Neural progenitor cell (in vitro differentiated cells): ENCODE measurements around the gene NTM. TPM values are rescaled to one million over a fixed set of nuclear protein-coding genes. Genes with fewer than 3 reads are reported as not detected.

ENCODE experiments used
- DNase-seq: peaks from one replicate; pipeline ENCODE4 v3.0.0-alpha.2; 2016; ENCODE audit warnings: low spot score
- H2AFZ ChIP-seq: fragments of 200-600 bp; sonication (generic); replicated peaks from 2 replicates; pipeline ENCODE4 v1.6.1; 2016; ENCODE audit warnings: antibody characterized with exemption
- H3F3A ChIP-seq: fragments of 200-600 bp; sonication (generic); 2 replicates; pipeline ENCODE4 v1.6.1; 2016; ENCODE audit warnings: antibody characterized with exemption, low read depth
- H3K27ac ChIP-seq: fragments of 200-600 bp; sonication (generic); 2 replicates; pipeline ENCODE4 v1.5.1; 2016; ENCODE audit warnings: mild to moderate bottlenecking
- H3K27me3 ChIP-seq: fragments of 200-600 bp; sonication (generic); 2 replicates; pipeline ENCODE4 v1.6.1; 2016; ENCODE audit warnings: mild to moderate bottlenecking, moderate library complexity
- H3K36me3 ChIP-seq: fragments of 200-600 bp; sonication (generic); 2 replicates; pipeline ENCODE4 v1.5.1; 2016
- H3K4me1 ChIP-seq: fragments of 200-600 bp; sonication (generic); 2 replicates; pipeline ENCODE4 v1.6.1; 2016; ENCODE audit warnings: mixed run types
- H3K4me2 ChIP-seq: fragments of 200-600 bp; sonication (generic); 2 replicates; pipeline ENCODE4 v1.6.1; 2016
- H3K4me3 ChIP-seq: fragments of 200-600 bp; sonication (generic); 2 replicates; pipeline ENCODE4 v1.5.1; 2016
- H3K79me2 ChIP-seq: fragments of 200-600 bp; sonication (generic); 2 replicates; pipeline ENCODE4 v1.6.1; 2016; ENCODE audit warnings: low read depth
- H3K9ac ChIP-seq: fragments of 200-600 bp; sonication (generic); 2 replicates; pipeline ENCODE4 v1.6.1; 2016
- H3K9me3 ChIP-seq: fragments of 200-600 bp; sonication (generic); 2 replicates; pipeline ENCODE4 v1.5.1; 2016; ENCODE audit warnings: low read depth
- H4K20me1 ChIP-seq: fragments of 200-600 bp; sonication (generic); 2 replicates; pipeline ENCODE4 v1.6.1; 2016; ENCODE audit warnings: low read depth
- H3K27ac Mint-ChIP-seq: 3 replicates; pipeline ENCODE4 v1.8.0; 2021; ENCODE audit warnings: mixed read lengths
- H3K27me3 Mint-ChIP-seq: 2 replicates; pipeline ENCODE4 v1.8.0; 2022; ENCODE audit warnings: low read depth, mild to moderate bottlenecking, inconsistent platforms, moderate library complexity, mixed read lengths; ENCODE audit not compliant: insufficient read depth
- H3K36me3 Mint-ChIP-seq: 3 replicates; pipeline ENCODE4 v1.8.0; 2021; ENCODE audit warnings: mixed read lengths
- H3K4me1 Mint-ChIP-seq: 3 replicates; pipeline ENCODE4 v1.8.0; 2021; ENCODE audit warnings: mixed read lengths
- H3K4me3 Mint-ChIP-seq: 3 replicates; pipeline ENCODE4 v1.8.0; 2021; ENCODE audit warnings: mild to moderate bottlenecking, moderate library complexity, mixed read lengths
- H3K9me3 Mint-ChIP-seq: 3 replicates; pipeline ENCODE4 v1.8.0; 2020; ENCODE audit warnings: mixed read lengths
- EZH2 ChIP-seq: fragments of 200-600 bp; sonication (generic); IDR thresholded peaks from 2 replicates; pipeline ENCODE4 v1.6.1; 2017; ENCODE audit warnings: antibody characterized with exemption, mild to moderate bottlenecking, moderate library complexity
- EZH2phosphoT487 ChIP-seq: fragments of 200-600 bp; sonication (generic); IDR thresholded peaks from 2 replicates; pipeline ENCODE4 v1.6.1; 2017; ENCODE audit warnings: antibody characterized with exemption
- total RNA-seq: library from RNA; depleted of rRNA; stranded (reverse); fragments of >200 nt; gene quantifications from 2 replicates; pipeline ENCODE4 v1.2.3, GENCODE V29; 2015; ENCODE audit warnings: low replicate concordance
- TF ChIP-seq, protein P1 (sequence below): fragments of 200-600 bp; sonication (generic); IDR thresholded peaks from 2 replicates; pipeline ENCODE4 v1.5.1; 2017; ENCODE audit warnings: antibody characterized with exemption, mild to moderate bottlenecking

NTM gene
- total RNA-seq, 1 donor from 2014 or later: 4.3 TPM

DNA sequence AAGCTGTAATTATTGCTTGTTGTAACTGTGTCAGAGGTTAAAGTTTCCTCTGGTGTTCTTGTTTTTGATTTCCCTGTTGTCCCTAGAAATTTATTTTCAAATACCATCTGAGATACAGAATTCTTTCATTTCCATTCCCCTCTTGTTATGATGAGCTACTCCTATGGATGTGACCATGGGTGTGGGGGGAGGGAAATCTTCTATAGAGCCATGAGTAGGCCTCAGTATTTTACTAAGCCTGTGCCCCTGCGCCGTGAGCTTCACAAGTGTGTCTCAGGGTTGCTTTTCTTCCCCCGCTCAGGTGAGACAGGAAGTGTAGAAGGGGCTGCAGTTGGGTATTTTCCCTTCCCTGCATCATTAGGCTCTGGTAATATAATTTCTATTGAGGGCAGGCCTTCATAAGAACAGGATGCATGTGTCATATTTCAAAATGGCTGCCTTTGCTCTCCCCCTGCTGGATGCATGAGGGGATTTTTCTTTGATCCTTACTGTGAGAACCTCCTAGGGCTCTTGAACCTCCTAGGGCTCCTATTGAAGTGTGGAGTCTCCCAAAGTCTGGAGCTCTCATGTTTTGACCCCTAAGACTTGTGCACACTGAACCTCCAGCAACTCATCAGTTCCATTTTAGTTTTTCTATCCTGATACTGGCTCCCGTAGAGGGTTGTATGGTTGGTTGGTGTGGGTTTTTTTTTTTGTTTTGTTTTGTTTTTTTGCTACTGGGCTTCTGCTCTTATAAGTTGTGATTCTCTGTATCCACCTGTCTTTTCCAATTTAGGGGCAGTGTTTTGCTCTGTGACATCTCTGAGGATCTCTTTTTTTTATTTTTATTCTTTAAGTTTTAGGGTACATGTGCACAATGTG is 658.2 kb downstream of the NTM start:
- no peak for TF ChIP-seq EZH2phosphoT487
- TF ChIP-seq, protein P1, sequence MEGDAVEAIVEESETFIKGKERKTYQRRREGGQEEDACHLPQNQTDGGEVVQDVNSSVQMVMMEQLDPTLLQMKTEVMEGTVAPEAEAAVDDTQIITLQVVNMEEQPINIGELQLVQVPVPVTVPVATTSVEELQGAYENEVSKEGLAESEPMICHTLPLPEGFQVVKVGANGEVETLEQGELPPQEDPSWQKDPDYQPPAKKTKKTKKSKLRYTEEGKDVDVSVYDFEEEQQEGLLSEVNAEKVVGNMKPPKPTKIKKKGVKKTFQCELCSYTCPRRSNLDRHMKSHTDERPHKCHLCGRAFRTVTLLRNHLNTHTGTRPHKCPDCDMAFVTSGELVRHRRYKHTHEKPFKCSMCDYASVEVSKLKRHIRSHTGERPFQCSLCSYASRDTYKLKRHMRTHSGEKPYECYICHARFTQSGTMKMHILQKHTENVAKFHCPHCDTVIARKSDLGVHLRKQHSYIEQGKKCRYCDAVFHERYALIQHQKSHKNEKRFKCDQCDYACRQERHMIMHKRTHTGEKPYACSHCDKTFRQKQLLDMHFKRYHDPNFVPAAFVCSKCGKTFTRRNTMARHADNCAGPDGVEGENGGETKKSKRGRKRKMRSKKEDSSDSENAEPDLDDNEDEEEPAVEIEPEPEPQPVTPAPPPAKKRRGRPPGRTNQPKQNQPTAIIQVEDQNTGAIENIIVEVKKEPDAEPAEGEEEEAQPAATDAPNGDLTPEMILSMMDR: peak; percentile 66
- Histone ChIP-seq H3K27me3 (no peaks in the 10 kb centered on the region), H3K27ac (no peak overlapping the region), H3K4me3 (no peak overlapping the region), H3K9me3 (no peaks in the 10 kb centered on the region), H4K20me1 (no peaks in the 10 kb centered on the region), H3K4me2 (no peak overlapping the region), H3F3A (no peaks in the 10 kb centered on the region), H3K79me2 (no peaks in the 10 kb centered on the region), H3K36me3 (no peaks in the 10 kb centered on the region), H3K4me1 (peaks cover 9% of the 10 kb centered on the region), H3K9ac (no peak overlapping the region), H2AFZ (peak overlapping the region; percentile 66)
- Mint-ChIP-seq H3K4me3 (no peak overlapping the region), H3K27ac (no peak overlapping the region), H3K36me3 (no peaks in the 10 kb centered on the region), H3K9me3 (peaks cover 5% of the 10 kb centered on the region), H3K4me1 (peaks cover 4% of the 10 kb centered on the region), H3K27me3 (peaks cover 4% of the 10 kb centered on the region)
- peak; percentile 36 for DNase-seq

DNA sequence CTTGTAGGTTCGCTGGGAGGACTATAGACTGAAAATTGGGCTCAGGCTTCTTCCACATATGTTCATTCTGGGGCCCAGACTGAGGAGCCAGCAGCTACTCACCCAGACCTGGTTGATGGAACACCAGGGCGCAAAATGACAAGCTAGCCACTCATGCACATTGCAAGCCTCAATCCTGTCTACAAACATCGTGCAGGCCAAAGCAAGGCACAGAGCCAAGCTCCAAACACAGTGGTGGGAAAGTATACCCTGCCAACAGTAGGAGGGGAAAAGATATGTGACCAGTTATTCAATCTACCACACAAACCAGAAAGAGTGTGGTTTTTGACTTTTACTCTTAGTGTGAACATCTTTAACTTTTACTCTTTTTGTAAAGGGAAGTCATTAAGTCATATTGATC is 660.5 kb downstream of the NTM start:
- H3K4me3 ChIP-seq: no peak overlapping the region
- no peaks in the 10 kb centered on the region for H3K9me3 ChIP-seq
- DNase-seq: no peak
- peaks cover 5% of the 10 kb centered on the region for H3K9me3 Mint-ChIP-seq
- H3K27me3 Mint-ChIP-seq: peaks cover 4% of the 10 kb centered on the region
- no peaks in the 10 kb centered on the region for H3K27me3 ChIP-seq
- no peaks in the 10 kb centered on the region for H3F3A ChIP-seq
- H3K27ac ChIP-seq: no peak overlapping the region
- no peaks in the 10 kb centered on the region for H3K79me2 ChIP-seq
- H3K9ac ChIP-seq: no peak overlapping the region
- no peaks in the 10 kb centered on the region for H4K20me1 ChIP-seq
- no peaks in the 10 kb centered on the region for H3K36me3 Mint-ChIP-seq
- no peak overlapping the region for H3K4me2 ChIP-seq
- H3K4me1 Mint-ChIP-seq: peaks cover under 1% of the 10 kb centered on the region
- TF ChIP-seq EZH2phosphoT487 (no peak), EZH2 (no peak)
- TF ChIP-seq, protein P1: no peak
- no peak overlapping the region for H3K27ac Mint-ChIP-seq
- no peaks in the 10 kb centered on the region for H3K36me3 ChIP-seq
- H2AFZ ChIP-seq: no peak overlapping the region
- no peak overlapping the region for H3K4me3 Mint-ChIP-seq
- H3K4me1 ChIP-seq: peaks cover 9% of the 10 kb centered on the region

DNA sequence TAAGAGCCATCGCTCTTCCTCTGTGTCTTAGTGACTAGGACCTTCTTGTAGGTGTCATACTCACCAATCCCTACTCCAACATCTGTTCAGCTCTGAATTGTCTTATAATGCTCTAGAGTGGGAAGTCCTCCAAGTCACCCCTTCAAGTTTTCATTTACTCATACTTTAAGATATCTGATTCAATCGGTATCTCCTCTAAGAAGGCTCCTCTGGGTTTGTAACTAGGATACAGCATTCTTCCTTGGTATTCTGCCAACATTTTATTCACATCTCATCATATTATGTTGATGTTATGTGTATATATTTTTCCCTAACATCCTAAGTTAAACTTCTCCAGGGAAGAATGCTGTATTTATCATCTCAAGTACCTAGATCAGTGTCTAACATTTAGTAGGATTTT is 662.1 kb downstream of the NTM start:
- H3K4me2 ChIP-seq: no peak overlapping the region
- no peaks in the 10 kb centered on the region for H3K27me3 ChIP-seq
- H3K27ac ChIP-seq: no peak overlapping the region
- Mint-ChIP-seq H3K9me3 (peaks cover under 1% of the 10 kb centered on the region), H3K27me3 (peaks cover 4% of the 10 kb centered on the region), H3K36me3 (no peaks in the 10 kb centered on the region), H3K4me3 (no peak overlapping the region), H3K4me1 (peaks cover 11% of the 10 kb centered on the region), H3K27ac (no peak overlapping the region)
- TF ChIP-seq EZH2 (no peak), EZH2phosphoT487 (no peak)
- TF ChIP-seq, protein P1: no peak
- no peaks in the 10 kb centered on the region for H4K20me1 ChIP-seq
- no peak overlapping the region for H3K9ac ChIP-seq
- H3K4me1 ChIP-seq: no peaks in the 10 kb centered on the region
- H3K36me3 ChIP-seq: no peaks in the 10 kb centered on the region
- no peak overlapping the region for H3K4me3 ChIP-seq
- no peaks in the 10 kb centered on the region for H3K9me3 ChIP-seq
- no peaks in the 10 kb centered on the region for H3F3A ChIP-seq
- DNase-seq: no peak
- no peaks in the 10 kb centered on the region for H3K79me2 ChIP-seq
- H2AFZ ChIP-seq: no peak overlapping the region
